Muscle of arm (tissue), 12 donors: Measurements from ENCODE around the gene RAD51B. TPM values are rescaled to one million over a fixed set of nuclear protein-coding genes. Genes with fewer than 3 reads are reported as not detected.

Experiments used
- DNase-seq: peaks from one replicate; pipeline ENCODE4 v3.0.0-alpha.2; 2013
- polyA plus RNA-seq, 12 donors: library from polyadenylated mRNA; unstranded; fragments of 120-200 nt; gene quantifications; one replicate each; pipeline ENCODE4 v1.2.1, GENCODE V29; 2013; ENCODE audit not compliant: insufficient read length in 12 of 12

The RAD51B gene
- polyA plus RNA-seq, 12 donors, result 6.3 to 13.1 (median 9.7) TPM; not detected in 2

DNA sequence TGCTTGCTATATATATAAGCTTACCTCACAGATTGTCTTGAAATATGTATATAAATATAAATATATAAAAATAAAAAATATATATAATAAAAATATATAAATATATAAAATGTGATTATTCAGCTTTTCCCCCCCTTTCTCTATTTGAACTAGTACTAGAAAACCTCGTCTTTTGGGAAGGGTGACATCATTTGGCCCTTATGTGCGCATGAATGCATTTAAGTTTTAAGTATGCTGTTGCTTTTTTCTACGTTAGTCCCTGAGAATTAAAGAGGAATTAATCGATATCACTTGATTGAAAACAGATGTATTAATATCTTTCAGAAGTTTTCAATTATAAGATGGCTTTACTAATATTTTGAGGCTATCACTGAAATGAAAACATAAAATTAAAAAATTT, 69.9 kb downstream of the RAD51B start:
- DNase-seq, result peak; percentile 65

DNA sequence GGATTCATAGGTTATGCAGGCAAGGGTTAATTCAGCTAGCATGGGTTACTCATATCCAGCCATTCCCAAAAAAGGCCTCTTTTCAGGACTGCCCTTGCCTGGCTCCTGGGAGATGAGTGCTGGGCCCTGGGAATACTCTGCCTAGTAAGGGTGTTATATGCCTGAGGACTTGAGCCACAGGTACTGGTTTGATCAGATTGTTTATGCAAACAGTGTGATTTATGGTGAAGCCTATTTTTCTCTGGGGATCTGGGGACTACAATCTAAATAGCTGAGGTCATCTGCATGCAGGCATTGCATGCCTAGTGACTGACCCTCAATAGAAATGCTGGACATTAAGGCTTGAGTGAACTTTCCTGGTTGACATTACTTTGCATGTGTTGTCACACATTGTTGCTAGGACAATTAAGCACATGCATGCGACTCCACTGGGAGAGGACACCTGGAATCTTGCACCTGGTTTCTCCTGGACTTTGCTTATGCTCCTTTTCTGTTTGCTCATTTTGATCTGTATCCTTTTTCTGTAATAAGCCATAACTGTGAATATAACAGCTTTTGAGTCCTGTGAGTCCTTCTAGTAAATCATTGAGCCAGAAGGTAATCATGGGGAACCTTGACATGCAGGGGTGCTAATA, 73.0 kb downstream of the RAD51B start:
- no peak for DNase-seq

DNA sequence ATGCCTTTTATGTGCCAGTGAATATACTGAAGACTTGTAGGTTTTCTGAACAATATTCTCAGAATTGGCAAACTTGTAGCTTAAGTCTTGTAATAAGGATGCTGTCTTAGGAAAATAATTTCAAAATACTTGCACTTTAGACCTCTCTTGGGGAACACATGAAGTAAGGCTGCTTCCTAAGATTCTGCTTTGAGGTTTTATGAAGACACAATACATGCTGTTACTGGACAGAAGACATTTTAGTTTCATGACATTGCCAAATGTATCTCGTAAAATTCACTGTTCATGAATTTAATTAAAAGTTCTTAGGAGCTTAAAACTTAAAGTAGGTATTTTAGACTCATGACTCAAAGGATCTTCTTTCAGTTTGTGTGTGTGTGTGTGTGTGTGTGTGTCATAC, 80.7 kb downstream of the RAD51B start:
- peak; percentile 46 for DNase-seq

DNA sequence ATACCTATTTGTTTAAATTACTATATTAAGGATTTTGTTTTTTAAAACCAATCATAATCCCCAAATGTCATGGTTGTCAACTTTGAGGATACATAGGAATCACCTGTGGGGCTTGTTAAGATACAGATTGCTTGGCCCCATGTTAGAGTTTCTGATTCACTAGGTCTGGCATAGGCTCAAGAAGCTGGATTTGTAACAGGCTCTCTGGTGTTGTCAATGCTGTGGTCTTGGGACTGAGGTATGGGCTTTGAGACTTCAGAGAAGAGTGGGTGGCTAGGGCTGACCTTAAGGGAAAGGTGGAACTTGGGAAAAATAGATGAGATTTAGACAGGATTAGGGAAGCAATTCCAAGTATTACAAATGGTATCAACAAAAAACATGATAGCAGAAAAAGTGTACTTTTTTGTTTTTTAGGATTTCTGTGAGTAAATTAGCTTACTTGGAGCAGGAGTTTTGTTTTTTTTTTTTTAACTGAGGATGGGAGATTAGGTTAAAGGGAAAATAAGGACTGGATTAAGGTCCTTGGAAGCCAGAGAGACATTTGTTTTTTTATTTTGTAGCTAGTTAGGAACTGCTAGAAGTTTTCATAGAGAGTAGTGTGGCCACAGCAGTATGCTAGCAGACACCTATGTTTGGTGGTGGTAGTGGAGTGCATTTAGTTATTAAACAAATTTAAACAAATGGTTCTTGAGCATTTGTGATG, 88.6 kb downstream of the RAD51B start:
- no peak for DNase-seq

DNA sequence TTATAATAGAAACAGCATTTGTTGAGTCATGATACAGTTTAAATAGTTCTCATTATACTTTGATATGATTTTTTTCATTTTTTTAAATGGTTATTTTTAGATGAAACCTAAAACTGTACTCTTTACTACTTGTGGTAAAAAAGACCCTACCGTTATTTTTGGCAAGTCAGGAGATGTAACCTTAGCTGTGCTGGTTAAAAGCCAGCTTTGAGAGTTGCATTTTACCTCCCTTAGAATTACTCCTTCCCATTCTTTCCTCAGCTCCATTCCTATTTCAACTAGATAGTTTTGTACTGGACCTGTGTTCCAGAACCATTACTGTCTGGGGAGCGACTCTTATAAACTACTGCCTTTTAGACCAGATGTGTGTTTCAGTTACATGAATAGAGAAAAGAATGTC, 92.0 kb downstream of the RAD51B start:
- DNase-seq, result no peak

DNA sequence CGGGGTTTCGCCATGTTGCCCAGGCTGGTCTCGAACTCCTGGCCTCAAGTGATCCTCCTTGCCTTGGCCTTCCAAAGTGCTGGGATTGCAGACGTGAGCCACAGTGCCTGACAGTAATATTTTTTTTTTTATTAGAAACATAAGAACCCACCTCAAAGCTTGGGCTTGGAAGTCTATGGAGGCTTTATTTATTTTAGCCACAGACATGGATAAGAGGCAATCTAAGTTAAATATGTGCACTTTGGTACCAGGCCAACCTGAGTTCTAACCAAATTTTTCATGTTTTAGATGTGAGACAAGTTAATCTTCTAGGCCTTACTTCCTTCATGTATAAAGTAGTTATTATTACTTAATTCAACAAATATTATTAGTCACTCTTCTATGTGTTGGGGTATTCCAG, 96.9 kb downstream of the RAD51B start:
- DNase-seq, result no peak

DNA sequence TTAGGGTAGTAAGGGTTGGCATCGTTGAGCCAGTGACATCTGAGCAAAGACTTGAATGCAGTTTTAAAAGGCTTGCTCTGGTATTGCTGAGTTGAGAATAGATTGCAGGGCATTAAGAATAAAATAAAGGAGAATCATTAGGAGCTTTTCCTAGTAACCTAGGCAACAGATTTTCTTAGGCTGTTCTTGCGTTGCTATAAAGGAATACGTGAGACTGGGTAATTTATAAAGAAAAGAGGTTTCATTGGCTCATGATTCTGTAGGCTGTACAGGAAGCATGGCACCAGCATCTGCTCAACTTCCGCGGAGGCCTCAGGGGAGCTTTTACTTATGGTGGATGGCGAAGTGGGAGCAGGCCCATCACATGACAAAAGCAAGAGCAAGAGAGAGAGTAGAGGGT, 97.4 kb downstream of the RAD51B start:
- DNase-seq, result no peak

DNA sequence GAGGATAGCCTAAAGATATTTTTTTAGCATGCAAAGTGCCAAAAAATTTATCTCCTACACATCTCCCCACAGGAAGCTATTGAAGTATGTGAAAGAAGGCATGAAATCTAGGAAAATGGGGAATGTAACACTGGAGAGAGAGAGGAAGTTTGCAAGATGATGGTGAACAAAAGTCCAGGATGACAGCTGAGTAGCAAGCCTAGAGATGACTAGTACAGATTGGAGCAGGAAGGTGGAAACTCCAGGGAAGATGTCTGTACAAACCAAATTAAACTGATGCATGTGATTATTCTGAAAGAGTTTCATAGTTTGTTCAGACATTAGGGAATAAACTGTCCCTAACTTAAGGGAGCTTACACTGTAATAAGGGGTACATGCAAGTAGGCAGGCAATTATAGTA, 99.3 kb downstream of the RAD51B start:
- DNase-seq, result no peak

DNA sequence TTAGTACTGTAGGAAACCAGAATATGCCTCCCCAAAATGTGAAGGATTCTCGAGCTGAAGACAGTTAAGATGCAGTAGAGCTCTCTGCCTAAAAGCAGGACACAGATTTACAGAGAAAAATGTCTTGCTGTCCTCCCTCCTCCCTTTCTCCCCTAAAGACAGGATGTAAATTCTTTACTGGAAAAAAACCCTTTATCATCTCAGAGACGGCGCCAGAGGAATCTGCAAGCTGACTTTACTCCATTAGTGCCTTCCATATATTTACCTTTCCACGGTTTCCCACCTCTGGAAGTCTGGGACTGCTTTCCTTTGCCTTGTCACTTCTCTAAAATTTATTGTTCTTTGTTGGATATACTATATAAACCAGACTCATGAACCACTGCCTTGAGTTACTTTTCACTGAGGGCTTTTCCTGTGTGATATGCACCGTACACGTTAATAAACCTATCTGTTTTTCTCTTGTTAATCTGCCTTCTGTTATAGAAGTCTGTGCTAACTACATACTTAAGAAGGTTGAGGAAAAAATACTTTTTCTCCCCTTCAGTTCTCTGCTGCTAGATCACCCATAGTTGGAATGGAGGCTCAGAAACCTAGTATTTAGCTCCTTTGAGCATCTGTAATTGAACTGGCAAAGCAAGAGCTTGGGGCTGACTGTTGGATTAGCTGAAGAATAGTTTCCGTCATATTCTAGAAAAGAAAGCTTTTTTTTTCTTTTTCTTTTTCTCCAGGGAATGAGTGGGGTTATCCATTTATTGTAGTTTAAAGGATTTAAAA, 99.9 kb downstream of the RAD51B start:
- no peak for DNase-seq

DNA sequence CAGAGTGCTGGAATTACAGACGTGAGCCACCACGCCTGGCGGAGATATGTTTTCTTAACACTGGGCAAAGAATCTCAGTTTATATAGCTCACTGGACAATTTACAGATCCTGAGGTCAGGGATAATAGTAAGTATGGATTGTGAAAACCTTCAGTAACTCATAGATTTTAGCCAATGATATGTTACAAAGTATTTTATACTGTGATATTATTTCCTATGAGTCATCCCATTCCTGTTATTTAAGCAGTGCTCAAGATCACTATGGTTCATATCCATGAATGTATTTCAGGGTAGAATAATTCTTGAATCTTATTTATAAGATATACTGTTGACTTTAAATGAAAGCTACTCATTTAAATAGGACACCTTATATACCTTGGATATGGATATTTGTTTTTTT, 107.2 kb downstream of the RAD51B start:
- no peak for DNase-seq

DNA sequence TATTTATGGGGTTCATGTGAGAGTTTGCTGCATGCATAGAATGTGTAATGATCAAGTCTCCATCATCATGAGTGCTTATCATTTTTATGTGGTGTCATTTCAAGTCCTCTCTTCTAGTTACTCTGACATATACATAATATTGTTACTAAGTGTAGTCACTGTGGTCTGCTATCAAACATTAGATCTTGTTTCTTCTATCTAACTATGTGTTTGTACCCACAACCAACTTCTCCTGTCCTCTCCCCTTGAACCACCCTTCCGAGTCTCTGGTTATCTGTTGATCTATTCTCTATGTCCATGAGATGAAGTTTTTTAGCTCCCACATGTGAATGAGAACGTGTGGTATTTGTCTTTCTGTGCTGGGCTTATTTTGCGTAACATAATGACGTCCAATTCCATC, 107.7 kb downstream of the RAD51B start:
- no peak for DNase-seq

DNA sequence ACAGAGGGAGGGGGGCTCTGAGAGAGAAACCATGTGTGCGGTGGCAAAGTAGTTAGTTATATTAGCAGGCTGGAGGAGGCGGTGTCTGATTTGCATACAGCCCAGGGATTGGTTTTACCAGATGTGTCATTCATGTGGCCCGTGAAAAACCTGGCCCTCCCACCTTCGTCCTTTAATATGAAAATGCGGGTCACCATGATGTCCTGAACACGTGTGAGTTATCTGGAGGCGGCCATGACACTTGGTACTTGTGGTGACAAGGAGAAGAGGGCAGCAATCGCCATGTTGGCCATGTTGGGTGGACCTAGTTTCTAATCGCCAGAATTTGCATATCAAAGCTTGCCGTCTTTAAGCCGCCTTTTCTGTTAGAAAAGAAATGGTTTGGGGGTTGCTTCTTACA, 108.8 kb downstream of the RAD51B start:
- no peak for DNase-seq

DNA sequence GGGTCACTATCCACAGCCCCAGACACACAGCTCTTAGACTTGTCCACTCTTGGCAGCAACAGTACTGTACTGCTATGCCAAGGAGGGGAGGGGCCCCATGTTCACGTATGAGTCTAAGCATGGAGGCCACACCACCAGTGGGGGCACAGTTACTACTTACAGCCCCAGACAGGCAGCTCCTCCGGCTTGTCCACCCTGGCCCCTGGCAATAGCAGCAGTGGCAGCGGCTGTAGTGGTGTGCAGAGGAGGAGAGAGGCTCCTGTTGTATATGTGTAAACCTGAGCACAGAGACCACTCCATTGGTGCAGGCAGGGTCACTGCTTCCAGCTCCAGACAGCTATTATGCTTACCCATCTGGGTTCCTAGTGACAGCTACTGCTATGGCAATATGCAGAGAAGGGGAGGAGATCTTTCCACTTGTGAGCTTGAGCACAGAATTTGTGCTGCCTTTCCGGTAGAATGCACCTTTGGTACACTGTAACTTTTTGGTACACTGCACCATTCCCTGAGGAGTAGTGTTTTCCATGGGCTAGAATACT, 113.2 kb downstream of the RAD51B start:
- DNase-seq, result no peak

DNA sequence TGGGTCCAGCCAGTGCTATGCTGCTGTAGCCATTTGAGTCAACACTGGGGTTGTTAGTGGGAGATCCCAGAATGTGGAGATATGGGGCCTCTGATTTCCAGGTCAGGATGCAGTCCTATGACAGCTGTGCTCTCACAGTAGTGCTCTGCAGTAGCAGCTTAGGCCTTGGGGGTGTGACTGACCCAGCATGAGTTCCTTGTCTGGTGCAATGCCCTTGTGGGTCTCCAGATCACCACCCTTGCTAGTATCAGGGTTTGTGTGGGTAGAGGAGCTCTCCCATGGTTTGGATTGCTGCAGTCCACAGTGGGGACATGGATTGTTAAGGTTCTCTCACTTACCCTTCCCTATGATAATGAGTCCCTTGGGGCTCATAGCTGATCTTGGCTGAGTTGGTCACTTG, 113.7 kb downstream of the RAD51B start:
- DNase-seq, result no peak

DNA sequence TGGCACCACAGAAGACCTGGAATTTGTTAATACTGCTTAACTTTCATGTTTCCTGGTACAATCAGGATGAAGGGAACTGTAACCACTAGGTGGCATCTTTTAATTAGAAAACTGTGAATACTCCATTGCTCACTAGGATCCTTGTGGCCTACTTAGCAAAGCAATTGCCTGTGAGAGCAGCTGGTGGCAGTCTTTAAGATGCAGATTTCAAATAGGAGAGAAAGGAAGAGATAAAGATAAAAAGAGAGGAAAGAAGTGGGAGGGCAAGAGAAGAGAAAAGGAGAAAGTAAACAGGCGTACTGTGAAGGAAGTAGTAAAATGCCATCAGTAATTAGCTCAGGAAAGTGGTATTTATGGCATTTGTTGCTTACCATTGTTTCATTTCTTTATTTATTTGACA, 114.5 kb downstream of the RAD51B start:
- DNase-seq, result peak; percentile 69

DNA sequence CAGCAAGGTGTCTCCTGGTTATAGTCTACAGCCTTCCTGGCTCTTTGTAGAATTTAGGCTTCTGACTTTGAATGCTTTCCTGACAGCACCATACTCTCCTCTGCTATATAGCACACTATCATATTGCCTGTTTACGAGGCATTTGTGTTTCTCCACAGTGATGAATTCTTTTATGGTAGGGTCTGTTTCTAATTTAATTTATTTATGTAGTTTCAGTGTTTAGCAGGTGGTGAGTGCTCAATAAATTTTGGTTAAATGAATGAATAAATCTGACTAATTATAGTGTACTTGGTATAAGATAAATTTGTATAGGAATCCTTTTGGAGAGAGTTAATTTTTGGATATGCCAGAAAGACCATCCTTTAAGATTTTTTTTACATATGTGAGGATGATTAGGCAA, 115.3 kb downstream of the RAD51B start:
- DNase-seq, result no peak

DNA sequence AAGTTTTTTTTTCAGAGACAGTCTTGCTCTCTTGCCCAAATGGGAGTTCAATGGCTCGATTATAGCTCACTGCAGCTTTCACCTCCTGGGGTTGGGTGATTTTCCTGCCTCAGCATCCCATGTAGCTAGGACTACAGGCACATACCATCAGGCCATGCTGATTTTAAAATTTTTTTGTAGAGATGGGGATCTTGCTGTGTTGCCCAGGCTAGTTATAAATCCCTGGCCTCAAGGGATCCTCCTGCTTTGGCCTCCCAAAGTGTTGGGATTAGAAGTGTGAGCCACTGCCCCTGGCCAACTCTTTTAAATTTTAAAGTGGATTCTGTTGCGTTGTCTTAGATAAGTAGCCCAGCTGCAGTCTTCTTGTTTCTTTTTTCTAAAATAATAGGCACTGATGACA, 115.8 kb downstream of the RAD51B start:
- no peak for DNase-seq

DNA sequence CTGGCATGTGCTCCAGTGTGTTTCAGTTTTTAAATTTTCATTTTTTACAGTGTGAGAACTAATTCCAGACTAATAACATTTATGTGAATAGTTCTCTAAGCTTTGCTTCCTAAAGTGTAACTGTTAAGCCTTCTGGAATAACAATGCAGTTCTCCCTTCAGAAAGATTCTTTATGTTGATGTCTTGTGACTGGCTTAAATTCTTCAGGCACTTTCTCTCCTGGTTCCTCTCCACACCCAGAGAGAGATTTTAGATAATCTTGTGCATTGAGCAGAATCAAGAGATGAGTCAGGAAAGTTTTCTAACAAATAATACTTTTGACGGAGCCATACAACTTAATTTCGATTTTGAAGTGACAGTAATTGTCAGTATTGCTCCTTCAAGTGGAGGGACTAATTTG, 118.5 kb downstream of the RAD51B start:
- no peak for DNase-seq

DNA sequence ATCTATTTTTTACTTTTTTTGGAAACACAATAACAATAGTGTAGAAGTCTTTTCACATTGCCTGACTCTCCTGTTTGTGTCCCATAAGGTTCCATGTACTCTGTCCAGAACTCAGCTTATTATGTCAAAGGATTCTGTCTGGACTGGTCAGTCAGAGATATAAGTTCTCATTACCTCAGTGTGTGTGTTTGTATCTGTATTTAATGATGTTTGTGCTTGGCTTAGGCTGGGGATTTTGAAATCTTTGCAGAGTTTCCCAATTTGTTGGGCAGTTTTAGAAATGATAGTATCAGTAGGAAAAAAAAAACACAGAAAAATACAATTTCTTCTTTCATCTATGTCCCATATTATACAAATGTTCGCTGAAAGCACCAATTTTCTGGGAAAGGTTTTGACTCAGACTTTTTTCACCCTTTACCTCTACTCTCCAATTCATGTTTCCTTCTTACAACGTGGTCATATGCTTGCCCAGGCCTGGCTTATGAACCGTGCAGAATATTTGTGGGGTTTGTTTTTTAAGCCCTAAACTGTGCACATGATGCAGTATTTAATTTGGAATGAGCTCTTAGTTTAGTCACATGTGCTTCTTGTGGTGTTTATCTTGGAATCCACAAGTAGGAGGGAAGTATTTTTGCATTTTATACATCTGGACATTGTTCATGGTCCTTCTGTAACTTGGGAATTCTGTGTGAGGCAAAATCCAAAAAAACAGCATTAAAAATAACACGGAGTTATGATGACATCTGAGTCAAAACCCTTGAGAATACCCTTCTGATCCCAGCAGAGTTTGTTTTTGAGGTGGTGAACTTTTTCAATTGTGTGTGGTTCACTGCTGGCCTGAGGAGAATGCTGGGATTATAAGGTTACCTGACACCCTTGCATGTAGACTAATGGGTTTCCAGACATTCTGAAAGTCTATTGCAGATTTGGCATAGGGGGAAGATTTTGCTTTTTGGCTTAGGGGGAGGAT, 121.2 kb downstream of the RAD51B start:
- peak; percentile 79 for DNase-seq

DNA sequence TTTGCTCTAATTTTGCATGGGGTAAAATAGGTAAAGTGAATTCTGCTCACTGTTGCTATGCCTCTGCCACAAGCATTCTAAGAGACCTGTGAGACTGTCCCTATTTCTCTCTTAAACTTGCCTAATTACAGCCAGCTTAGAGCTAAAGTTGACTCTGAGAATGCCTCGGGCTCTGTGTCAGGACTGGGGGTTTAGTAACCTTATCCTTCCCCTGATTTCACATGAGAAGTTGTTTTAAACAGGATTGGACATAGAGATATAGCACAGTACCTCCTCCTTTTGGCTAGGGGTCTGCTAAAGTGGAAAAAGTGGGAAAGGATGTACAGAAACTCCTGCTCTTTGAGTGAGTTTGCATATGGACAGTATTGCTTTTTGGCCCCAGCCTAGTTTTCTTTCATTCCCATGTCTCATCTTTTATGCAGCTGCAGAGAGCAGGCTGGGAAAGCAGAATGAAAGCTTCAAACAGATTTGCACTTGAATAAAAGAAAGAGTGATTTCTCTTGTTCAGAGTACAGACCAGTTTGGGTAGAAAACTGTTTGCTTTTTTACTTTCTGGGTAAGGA, 122.0 kb downstream of the RAD51B start:
- DNase-seq, result peak; percentile 91

DNA sequence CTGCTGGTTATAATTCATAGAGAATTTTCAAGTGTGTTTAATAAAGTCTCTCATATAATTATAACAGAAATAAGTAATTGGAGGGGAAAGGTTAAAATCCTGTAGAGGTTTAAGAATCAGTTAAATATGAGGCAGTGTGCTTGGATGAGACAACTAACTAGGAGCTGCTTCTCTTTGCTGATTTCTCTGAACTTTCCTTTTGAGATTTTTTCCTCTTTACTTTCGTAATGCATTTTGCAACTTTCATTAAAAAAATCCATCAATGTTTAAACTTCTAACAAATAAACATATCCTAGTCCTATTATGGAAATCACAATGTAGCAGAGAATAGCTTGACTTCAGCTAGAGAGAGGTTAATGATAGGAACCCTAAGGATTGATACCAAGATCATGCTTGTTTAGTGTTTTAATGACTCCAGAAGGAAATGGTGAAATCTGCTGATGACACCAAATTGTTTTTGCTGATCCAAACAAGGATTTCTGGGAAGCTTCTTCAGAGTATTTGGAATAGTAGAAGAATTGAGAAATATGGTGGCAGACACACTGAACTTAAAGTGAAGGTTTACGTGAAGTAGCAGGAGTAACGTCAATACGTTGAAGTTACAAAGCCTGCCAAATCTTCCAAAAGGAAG, 122.6 kb downstream of the RAD51B start:
- peak; percentile 44 for DNase-seq
